WTC11 (cell line): ENCODE measurements around the gene NLGN1.

Experiments used
- CBFB ChIP-seq: sonication (generic); formaldehyde crosslinking; IDR thresholded peaks from 2 replicates; pipeline ENCODE4 v1.8.1; 2022; ENCODE audit warnings: mild to moderate bottlenecking, low read depth, missing genetic modification reagents
- FOXK1 ChIP-seq: sonication (generic); formaldehyde crosslinking; IDR thresholded peaks from 2 replicates; pipeline ENCODE4 v1.8.0; 2022; ENCODE audit warnings: mild to moderate bottlenecking, moderate library complexity, missing genetic modification reagents
- TCF7 ChIP-seq: sonication (generic); formaldehyde crosslinking; IDR thresholded peaks from 2 replicates; pipeline ENCODE4 v1.8.0; 2022; ENCODE audit warnings: mild to moderate bottlenecking, low read depth, missing genetic modification reagents, moderate library complexity
- ZNF281 ChIP-seq: sonication (generic); formaldehyde crosslinking; IDR thresholded peaks from 2 replicates; pipeline ENCODE4 v1.8.0; 2023; ENCODE audit warnings: mild to moderate bottlenecking, missing genetic modification reagents
- TF ChIP-seq, protein P1 (sequence below): fragments of 200-600 bp; IDR thresholded peaks from 2 replicates; pipeline ENCODE4 v1.8.0; 2022; ENCODE audit warnings: antibody characterized with exemption

GRCh38 chr3:173930251-173930650, 532.7 kb downstream of the NLGN1 start:
- TF ChIP-seq CBFB = no peak
- TF ChIP-seq, protein P1, sequence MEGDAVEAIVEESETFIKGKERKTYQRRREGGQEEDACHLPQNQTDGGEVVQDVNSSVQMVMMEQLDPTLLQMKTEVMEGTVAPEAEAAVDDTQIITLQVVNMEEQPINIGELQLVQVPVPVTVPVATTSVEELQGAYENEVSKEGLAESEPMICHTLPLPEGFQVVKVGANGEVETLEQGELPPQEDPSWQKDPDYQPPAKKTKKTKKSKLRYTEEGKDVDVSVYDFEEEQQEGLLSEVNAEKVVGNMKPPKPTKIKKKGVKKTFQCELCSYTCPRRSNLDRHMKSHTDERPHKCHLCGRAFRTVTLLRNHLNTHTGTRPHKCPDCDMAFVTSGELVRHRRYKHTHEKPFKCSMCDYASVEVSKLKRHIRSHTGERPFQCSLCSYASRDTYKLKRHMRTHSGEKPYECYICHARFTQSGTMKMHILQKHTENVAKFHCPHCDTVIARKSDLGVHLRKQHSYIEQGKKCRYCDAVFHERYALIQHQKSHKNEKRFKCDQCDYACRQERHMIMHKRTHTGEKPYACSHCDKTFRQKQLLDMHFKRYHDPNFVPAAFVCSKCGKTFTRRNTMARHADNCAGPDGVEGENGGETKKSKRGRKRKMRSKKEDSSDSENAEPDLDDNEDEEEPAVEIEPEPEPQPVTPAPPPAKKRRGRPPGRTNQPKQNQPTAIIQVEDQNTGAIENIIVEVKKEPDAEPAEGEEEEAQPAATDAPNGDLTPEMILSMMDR = no peak
- TF ChIP-seq ZNF281 (CRISPR knock-in tag) = no peak
- TF ChIP-seq FOXK1 (CRISPR knock-in tag) = no peak
- TF ChIP-seq TCF7 = no peak
